MM.1S (cell line): ENCODE measurements around the gene CLRN3.

Source experiments
- DNase-seq: peaks from one replicate; pipeline ENCODE4 v3.0.0-alpha.2; 2015
- H2AFZ ChIP-seq: fragments of 300-600 bp; sonication (generic); 2 replicates; pipeline ENCODE4 v1.6.0; 2016; ENCODE audit warnings: antibody characterized with exemption, low read length
- H3F3A ChIP-seq: fragments of 300-600 bp; sonication (generic); 2 replicates; pipeline ENCODE4 v1.6.1; 2016; ENCODE audit warnings: mild to moderate bottlenecking, antibody characterized with exemption, low read length, moderate library complexity, mixed read lengths; ENCODE audit not compliant: insufficient read depth
- H3K27ac ChIP-seq: fragments of 300-600 bp; sonication (generic); 2 replicates; pipeline ENCODE4 v1.5.1; 2016; ENCODE audit warnings: mild to moderate bottlenecking, low read length
- H3K27me3 ChIP-seq: fragments of 300-600 bp; sonication (generic); replicated peaks from 2 replicates; pipeline ENCODE4 v1.6.0; 2016; ENCODE audit warnings: low read length; ENCODE audit not compliant: insufficient read depth
- H3K36me3 ChIP-seq: fragments of 300-600 bp; sonication (generic); replicated peaks from 2 replicates; pipeline ENCODE4 v1.6.1; 2016; ENCODE audit warnings: mild to moderate bottlenecking, low read length, mixed read lengths; ENCODE audit not compliant: insufficient read depth
- H3K4me1 ChIP-seq: fragments of 300-600 bp; sonication (generic); 2 replicates; pipeline ENCODE4 v1.6.1; 2016; ENCODE audit warnings: low read length, mixed read lengths
- H3K4me2 ChIP-seq: fragments of 300-600 bp; sonication (generic); 2 replicates; pipeline ENCODE4 v1.6.0; 2016; ENCODE audit warnings: low read depth, low read length
- H3K4me3 ChIP-seq: fragments of 300-600 bp; sonication (generic); 2 replicates; pipeline ENCODE4 v1.5.1; 2016; ENCODE audit warnings: low read length, mixed read lengths
- H3K79me2 ChIP-seq: fragments of 300-600 bp; sonication (generic); 2 replicates; pipeline ENCODE4 v1.6.1; 2016; ENCODE audit warnings: mixed run types, low read length, mixed read lengths
- H3K9ac ChIP-seq: fragments of 300-600 bp; sonication (generic); 2 replicates; pipeline ENCODE4 v1.6.1; 2016; ENCODE audit warnings: low read length, mixed read lengths
- H3K9me2 ChIP-seq: fragments of 300-600 bp; sonication (generic); replicated peaks from 2 replicates; pipeline ENCODE4 v1.6.1; 2016; ENCODE audit warnings: mild to moderate bottlenecking, low read length, mixed read lengths; ENCODE audit not compliant: insufficient read depth
- H3K9me3 ChIP-seq: fragments of 300-600 bp; sonication (generic); replicated peaks from 2 replicates; pipeline ENCODE4 v1.6.1; 2016; ENCODE audit warnings: mild to moderate bottlenecking, low read length, mixed read lengths; ENCODE audit not compliant: insufficient read depth
- H4K20me1 ChIP-seq: fragments of 300-600 bp; sonication (generic); 2 replicates; pipeline ENCODE4 v1.6.1; 2016; ENCODE audit warnings: mild to moderate bottlenecking, low read length, moderate library complexity, mixed read lengths; ENCODE audit not compliant: insufficient read depth
- EZH2 ChIP-seq: fragments of 300-600 bp; sonication (generic); optimal IDR thresholded peaks from 2 replicates; pipeline ENCODE3; 2017; ENCODE audit warnings: low read depth, mild to moderate bottlenecking, antibody characterized with exemption, low read length, mixed read lengths
- EZH2phosphoT487 ChIP-seq: fragments of 300-600 bp; sonication (generic); IDR thresholded peaks from 2 replicates; pipeline ENCODE4 v1.6.1; 2018; ENCODE audit warnings: antibody characterized with exemption, low read length
- TF ChIP-seq, protein P1 (sequence below): fragments of 300-600 bp; sonication (generic); IDR thresholded peaks from 2 replicates; pipeline ENCODE4 v1.5.1; 2016; ENCODE audit warnings: antibody characterized with exemption, low read length, mixed read lengths

CLRN3 gene

DNA sequence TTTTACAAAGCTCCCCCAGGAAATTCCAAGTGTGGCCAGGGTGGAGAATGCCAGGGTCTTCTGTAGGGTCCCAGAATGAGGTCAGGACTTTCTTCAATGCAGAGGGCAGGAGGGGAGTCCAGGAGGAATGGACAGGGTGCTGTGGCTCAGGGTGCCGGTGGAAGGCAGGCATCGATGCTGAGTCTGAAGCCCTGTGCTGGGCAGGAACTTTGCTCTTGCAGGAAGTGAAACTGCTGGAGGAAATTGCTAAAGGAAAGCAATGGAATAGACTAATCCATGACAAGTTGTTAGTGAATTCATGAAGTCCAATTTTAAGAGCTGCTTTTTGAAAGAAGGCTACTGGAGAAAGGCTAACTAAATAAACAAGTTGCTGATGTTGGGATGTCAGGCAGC, 29.0 kb upstream of the CLRN3 start:
- Histone ChIP-seq H3K9me2 (no peaks in the 10 kb centered on the region), H3K9me3 (no peaks in the 10 kb centered on the region), H3K4me3 (no peak overlapping the region), H3K9ac (no peak overlapping the region), H3K79me2 (no peaks in the 10 kb centered on the region), H4K20me1 (no peaks in the 10 kb centered on the region), H3F3A (no peaks in the 10 kb centered on the region), H3K36me3 (no peaks in the 10 kb centered on the region), H3K27ac (no peak overlapping the region), H2AFZ (no peak overlapping the region), H3K4me2 (no peak overlapping the region), H3K4me1 (no peaks in the 10 kb centered on the region), H3K27me3 (no peaks in the 10 kb centered on the region)
- no peak for TF ChIP-seq EZH2phosphoT487
- TF ChIP-seq EZH2: no peak
- TF ChIP-seq, protein P1, sequence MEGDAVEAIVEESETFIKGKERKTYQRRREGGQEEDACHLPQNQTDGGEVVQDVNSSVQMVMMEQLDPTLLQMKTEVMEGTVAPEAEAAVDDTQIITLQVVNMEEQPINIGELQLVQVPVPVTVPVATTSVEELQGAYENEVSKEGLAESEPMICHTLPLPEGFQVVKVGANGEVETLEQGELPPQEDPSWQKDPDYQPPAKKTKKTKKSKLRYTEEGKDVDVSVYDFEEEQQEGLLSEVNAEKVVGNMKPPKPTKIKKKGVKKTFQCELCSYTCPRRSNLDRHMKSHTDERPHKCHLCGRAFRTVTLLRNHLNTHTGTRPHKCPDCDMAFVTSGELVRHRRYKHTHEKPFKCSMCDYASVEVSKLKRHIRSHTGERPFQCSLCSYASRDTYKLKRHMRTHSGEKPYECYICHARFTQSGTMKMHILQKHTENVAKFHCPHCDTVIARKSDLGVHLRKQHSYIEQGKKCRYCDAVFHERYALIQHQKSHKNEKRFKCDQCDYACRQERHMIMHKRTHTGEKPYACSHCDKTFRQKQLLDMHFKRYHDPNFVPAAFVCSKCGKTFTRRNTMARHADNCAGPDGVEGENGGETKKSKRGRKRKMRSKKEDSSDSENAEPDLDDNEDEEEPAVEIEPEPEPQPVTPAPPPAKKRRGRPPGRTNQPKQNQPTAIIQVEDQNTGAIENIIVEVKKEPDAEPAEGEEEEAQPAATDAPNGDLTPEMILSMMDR: no peak
- DNase-seq: no peak

GRCh38 chr10:127921075-127921752, 28.5 kb upstream of the CLRN3 start:
- Histone ChIP-seq H3K4me1 (no peaks in the 10 kb centered on the region), H3K9ac (no peak overlapping the region), H3F3A (no peaks in the 10 kb centered on the region), H3K79me2 (no peaks in the 10 kb centered on the region), H2AFZ (no peak overlapping the region), H3K9me3 (no peaks in the 10 kb centered on the region), H3K27ac (no peak overlapping the region), H3K27me3 (no peaks in the 10 kb centered on the region), H3K4me2 (no peak overlapping the region), H3K4me3 (no peak overlapping the region), H3K9me2 (no peaks in the 10 kb centered on the region), H4K20me1 (no peaks in the 10 kb centered on the region), H3K36me3 (no peaks in the 10 kb centered on the region)
- no peak for DNase-seq
- TF ChIP-seq EZH2phosphoT487 (no peak), EZH2 (no peak)
- TF ChIP-seq, protein P1: no peak

- Histone ChIP-seq H4K20me1 (no peaks in the 10 kb centered on the region), H3K9me2 (no peaks in the 10 kb centered on the region), H2AFZ (no peak overlapping the region), H3K27me3 (no peaks in the 10 kb centered on the region), H3K9ac (no peak overlapping the region), H3K4me2 (no peak overlapping the region), H3K79me2 (no peaks in the 10 kb centered on the region), H3K9me3 (no peaks in the 10 kb centered on the region), H3K27ac (no peak overlapping the region), H3K36me3 (no peaks in the 10 kb centered on the region), H3F3A (no peaks in the 10 kb centered on the region), H3K4me3 (no peak overlapping the region), H3K4me1 (no peaks in the 10 kb centered on the region)
- TF ChIP-seq, protein P1: no peak
- no peak for DNase-seq
These were observed 27.7 kb upstream of the CLRN3 start for GRCh38 chr10:127920306-127921074.
